ENCODE data around the gene NR3C1. TPM values are rescaled to one million over a fixed set of nuclear protein-coding genes. Genes with fewer than 3 reads are reported as not detected.

Gene NR3C1
- total RNA-seq, 4 donors from 2014 or later = 56.7 to 79.1 (median 64.4) TPM

DNA sequence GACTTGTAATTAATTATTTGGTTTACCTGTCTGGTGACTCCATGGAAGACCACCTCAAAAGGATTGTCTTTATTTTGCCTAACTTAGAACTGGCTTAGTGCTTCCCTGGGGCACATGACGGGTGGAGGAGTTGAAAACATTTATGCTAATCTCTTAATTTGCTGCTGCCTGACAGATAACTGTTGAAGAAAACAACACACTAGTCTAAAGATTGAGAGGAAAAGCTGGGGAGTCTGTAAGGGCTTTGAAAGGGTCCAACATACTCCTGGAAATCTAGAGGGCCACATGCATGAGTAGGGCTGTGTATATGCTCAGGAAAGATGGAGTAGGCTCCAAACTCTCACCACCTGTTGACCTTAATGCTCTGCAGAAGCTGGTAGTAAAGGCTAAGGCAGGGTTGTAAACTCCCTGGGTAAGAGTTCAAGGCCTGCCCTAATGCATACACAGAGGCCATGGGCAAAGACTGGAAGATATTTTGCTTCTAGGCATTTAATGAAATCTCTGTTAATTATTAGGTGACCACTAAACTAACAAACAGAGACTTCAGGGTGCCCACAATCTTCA is 40.7 kb downstream of the NR3C1 start:
- H3K27ac ChIP-seq = no peak overlapping the region
- H3K4me3 ChIP-seq = no peak overlapping the region
- no peak for DNase-seq
- intact Hi-C loops (cut with DNase I; ENCODE audit: low total_unique reads) = no loop called here
- H3K27me3 ChIP-seq = no peaks in the 10 kb centered on the region
- no peak for ATAC-seq
- H3K4me1 ChIP-seq = peaks cover 50 to 52% of the 10 kb centered on the region in 2 donors
- TF ChIP-seq, protein P1, sequence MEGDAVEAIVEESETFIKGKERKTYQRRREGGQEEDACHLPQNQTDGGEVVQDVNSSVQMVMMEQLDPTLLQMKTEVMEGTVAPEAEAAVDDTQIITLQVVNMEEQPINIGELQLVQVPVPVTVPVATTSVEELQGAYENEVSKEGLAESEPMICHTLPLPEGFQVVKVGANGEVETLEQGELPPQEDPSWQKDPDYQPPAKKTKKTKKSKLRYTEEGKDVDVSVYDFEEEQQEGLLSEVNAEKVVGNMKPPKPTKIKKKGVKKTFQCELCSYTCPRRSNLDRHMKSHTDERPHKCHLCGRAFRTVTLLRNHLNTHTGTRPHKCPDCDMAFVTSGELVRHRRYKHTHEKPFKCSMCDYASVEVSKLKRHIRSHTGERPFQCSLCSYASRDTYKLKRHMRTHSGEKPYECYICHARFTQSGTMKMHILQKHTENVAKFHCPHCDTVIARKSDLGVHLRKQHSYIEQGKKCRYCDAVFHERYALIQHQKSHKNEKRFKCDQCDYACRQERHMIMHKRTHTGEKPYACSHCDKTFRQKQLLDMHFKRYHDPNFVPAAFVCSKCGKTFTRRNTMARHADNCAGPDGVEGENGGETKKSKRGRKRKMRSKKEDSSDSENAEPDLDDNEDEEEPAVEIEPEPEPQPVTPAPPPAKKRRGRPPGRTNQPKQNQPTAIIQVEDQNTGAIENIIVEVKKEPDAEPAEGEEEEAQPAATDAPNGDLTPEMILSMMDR (IDR thresholded peaks at IDR 0.05 in 4 of 5, conservative IDR thresholded peaks at IDR 0.05 in 1 of 5) = no peak
- no peak for TF ChIP-seq POLR2A (IDR thresholded peaks at IDR 0.05)
- no peaks in the 10 kb centered on the region for H3K9me3 ChIP-seq
- no peaks in the 10 kb centered on the region for H3K36me3 ChIP-seq
- in situ Hi-C loops (cut with MboI; ENCODE audit: low sequenced_read_pairs in 4 of 4) = no loop called here

DNA sequence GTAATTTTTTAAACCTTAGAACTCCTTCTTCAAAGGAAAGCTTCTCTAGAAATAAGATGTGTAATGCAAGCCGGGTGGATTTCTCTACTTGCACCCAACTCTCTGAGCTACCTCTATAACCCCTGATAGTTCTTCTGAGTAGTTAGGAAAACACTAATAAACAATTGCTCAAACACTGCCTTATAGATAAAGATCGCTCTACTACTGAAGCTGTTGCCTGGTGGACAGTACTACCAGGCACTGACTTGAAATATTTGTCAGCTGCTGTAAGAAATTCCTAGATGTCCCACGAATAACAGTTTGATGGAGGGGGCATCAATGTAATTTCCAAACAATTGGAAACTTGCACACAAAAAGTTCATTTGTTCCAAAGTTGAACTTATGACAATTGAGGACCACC is 42.0 kb downstream of the NR3C1 start:
- Histone ChIP-seq H3K4me1 (peaks cover 57% of the 10 kb centered on the region in 2 donors), H3K36me3 (no peaks in the 10 kb centered on the region), H3K9me3 (no peaks in the 10 kb centered on the region), H3K27ac (peak overlapping the region in 1 of 4 donors; percentile 32), H3K4me3 (no peak overlapping the region), H3K27me3 (no peaks in the 10 kb centered on the region)
- ATAC-seq = no peak
- DNase-seq = no peak
- TF ChIP-seq, protein P1 (IDR thresholded peaks at IDR 0.05 in 4 of 5, conservative IDR thresholded peaks at IDR 0.05 in 1 of 5) = no peak
- no peak for TF ChIP-seq POLR2A (IDR thresholded peaks at IDR 0.05)
- intact Hi-C loops (cut with DNase I; ENCODE audit: low total_unique reads) = no loop called here
- in situ Hi-C loops (cut with MboI; ENCODE audit: low sequenced_read_pairs in 4 of 4) = no loop called here

DNA sequence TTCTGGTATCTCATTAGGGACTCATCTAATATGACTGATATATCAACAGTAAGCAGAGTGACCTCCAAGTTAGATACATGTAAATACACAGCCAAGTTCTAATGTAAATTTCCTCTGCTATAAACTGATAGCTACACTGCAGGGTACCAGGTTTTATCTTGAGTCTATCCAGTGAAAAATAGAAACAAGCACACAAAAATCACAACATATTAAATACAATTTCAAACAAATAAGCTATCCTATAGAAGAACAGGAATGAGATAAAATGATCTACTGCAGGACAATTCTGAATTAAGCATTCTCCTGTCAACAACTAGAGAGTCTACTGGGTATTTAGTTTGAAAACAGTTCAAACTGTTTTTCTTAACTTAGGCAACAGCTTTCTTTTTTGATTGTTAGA is 42.7 kb downstream of the NR3C1 start:
- DNase-seq = no peak
- H3K9me3 ChIP-seq = no peaks in the 10 kb centered on the region
- in situ Hi-C loops (cut with MboI; ENCODE audit: low sequenced_read_pairs in 4 of 4) (no loop called here), intact Hi-C loops (cut with DNase I; ENCODE audit: low total_unique reads) (no loop called here)
- TF ChIP-seq, protein P1 (IDR thresholded peaks at IDR 0.05 in 4 of 5, conservative IDR thresholded peaks at IDR 0.05 in 1 of 5) = no peak
- TF ChIP-seq POLR2A (IDR thresholded peaks at IDR 0.05) = no peak
- no peaks in the 10 kb centered on the region for H3K36me3 ChIP-seq
- no peak for ATAC-seq
- peaks cover 58 to 64% of the 10 kb centered on the region in 2 donors for H3K4me1 ChIP-seq
- H3K27ac ChIP-seq = peak overlapping the region in 3 of 4 donors; percentile 9 to 32 (median 27)
- H3K27me3 ChIP-seq = no peaks in the 10 kb centered on the region
- H3K4me3 ChIP-seq = no peak overlapping the region

DNA sequence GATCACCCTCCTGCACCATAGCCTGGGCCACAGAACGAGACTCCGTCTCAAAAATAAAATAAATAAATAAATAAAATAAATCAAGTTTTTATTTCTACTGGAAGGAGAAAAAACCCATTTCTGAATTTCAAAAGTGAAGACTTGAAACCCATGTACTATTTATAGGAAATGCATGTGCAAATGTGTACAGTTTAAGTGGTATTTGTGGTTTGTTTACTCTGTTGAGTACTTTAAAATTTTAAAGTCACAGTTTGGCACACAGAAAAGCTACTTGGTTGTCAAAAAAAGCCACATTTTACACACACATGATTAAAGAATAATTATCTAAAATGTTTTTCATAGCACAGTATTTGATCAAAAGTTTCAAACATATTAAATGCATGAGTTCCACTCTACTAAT is 43.6 kb downstream of the NR3C1 start:
- H3K4me1 ChIP-seq = peaks cover 67 to 73% of the 10 kb centered on the region in 2 donors
- no peak for ATAC-seq

More for the DNA sequence above, 43.6 kb downstream of the NR3C1 start:
- H3K9me3 ChIP-seq = no peaks in the 10 kb centered on the region
- intact Hi-C loops (cut with DNase I; ENCODE audit: low total_unique reads) (no loop called here), in situ Hi-C loops (cut with MboI; ENCODE audit: low sequenced_read_pairs in 4 of 4) (no loop called here)
- H3K4me3 ChIP-seq = no peak overlapping the region
- no peak for TF ChIP-seq POLR2A (IDR thresholded peaks at IDR 0.05)
- TF ChIP-seq, protein P1 (IDR thresholded peaks at IDR 0.05 in 4 of 5, conservative IDR thresholded peaks at IDR 0.05 in 1 of 5) = no peak
- H3K27me3 ChIP-seq = no peaks in the 10 kb centered on the region
- H3K27ac ChIP-seq = peak overlapping the region in 2 of 4 donors; percentile 32 to 83
- no peaks in the 10 kb centered on the region for H3K36me3 ChIP-seq
- no peak for DNase-seq

All from gastrocnemius medialis (tissue), 4 donors.